SH-SY5Y (cell line): ENCODE data around the gene LAMP5.
A peak's percentile ranks its signal among the peaks of the same experiment; 100 is the strongest.

Source experiments
- GATA2 ChIP-seq: IDR thresholded peaks from 2 replicates; pipeline ENCODE4 v1.6.1; 2011; ENCODE audit warnings: mild to moderate bottlenecking, low read depth, low read length
- GATA3 ChIP-seq: IDR thresholded peaks from 2 replicates; pipeline ENCODE4 v1.6.1; 2011; ENCODE audit warnings: low read depth, mild to moderate bottlenecking, low read length, moderate library complexity

LAMP5 gene

GRCh38 chr20:9534025-9534424, 19.6 kb downstream of the LAMP5 start:
- TF ChIP-seq GATA3 (no peak), GATA2 (no peak)

GRCh38 chr20:9535449-9535848, 21.1 kb downstream of the LAMP5 start:
- TF ChIP-seq GATA2, result no peak
- TF ChIP-seq GATA3, result no peak

- TF ChIP-seq GATA3, result no peak
- TF ChIP-seq GATA2, result no peak
These were observed 28.8 kb downstream of the LAMP5 start for GRCh38 chr20:9543214-9543613.

- TF ChIP-seq GATA3, result no peak
- TF ChIP-seq GATA2, result no peak
These were observed 35.9 kb downstream of the LAMP5 start for GRCh38 chr20:9550283-9550682.

GRCh38 chr20:9550871-9551270, 36.5 kb downstream of the LAMP5 start:
- no peak for TF ChIP-seq GATA3
- no peak for TF ChIP-seq GATA2

- TF ChIP-seq GATA2, result no peak
- TF ChIP-seq GATA3, result no peak
These were observed 37.6 kb downstream of the LAMP5 start for GRCh38 chr20:9551808-9552550.

GRCh38 chr20:9555781-9556180, 41.4 kb downstream of the LAMP5 start:
- no peak for TF ChIP-seq GATA3
- no peak for TF ChIP-seq GATA2

GRCh38 chr20:9557411-9557810, 43.0 kb downstream of the LAMP5 start:
- no peak for TF ChIP-seq GATA2
- no peak for TF ChIP-seq GATA3

GRCh38 chr20:9565910-9566550, 51.6 kb downstream of the LAMP5 start:
- TF ChIP-seq GATA3, result no peak
- no peak for TF ChIP-seq GATA2

- TF ChIP-seq GATA2 (no peak; the same call in 1 of the 2 replicates), GATA3 (no peak)
These were observed 52.6 kb downstream of the LAMP5 start for GRCh38 chr20:9566977-9567376.

- TF ChIP-seq GATA3 (peak; percentile 86), GATA2 (peak; percentile 95)
These were observed 56.2 kb downstream of the LAMP5 start for GRCh38 chr20:9570612-9571011.

GRCh38 chr20:9571783-9572182, 57.4 kb downstream of the LAMP5 start:
- TF ChIP-seq GATA3 (no peak), GATA2 (peak; percentile 81)

- no peak for TF ChIP-seq GATA3
- no peak; the same call in 1 of the 2 replicates for TF ChIP-seq GATA2
These were observed 58.3 kb downstream of the LAMP5 start for GRCh38 chr20:9572670-9573069.

- TF ChIP-seq GATA3 (no peak), GATA2 (no peak)
These were observed 59.2 kb downstream of the LAMP5 start for GRCh38 chr20:9573335-9574151.
